ENCODE results near the gene SCRT2. TPM values are rescaled to one million over a fixed set of nuclear protein-coding genes. Genes with fewer than 3 reads are reported as not detected.

The SCRT2 gene
- total and polyA plus RNA-seq, 2 of the 8 experiments (the other 6 are each of a cell fraction or from before 2014, with no cell fraction given): 0.12 to 0.34 TPM

- H3K23me2 ChIP-seq (ENCODE audit: low read depth, low read length): peaks cover 10% of the 10 kb centered on the region; the same call in 1 of the 2 replicates
- no peak for DNase-seq (ENCODE audit: low read depth in 1 of 2, low spot score in 2 of 2)
- H2AK5ac ChIP-seq (ENCODE audit: low read depth, low read length): peak overlapping the region; percentile 47; the same call in 1 of the 2 replicates
- H2BK5ac ChIP-seq (ENCODE audit: low read depth, low read length): no peak overlapping the region
- H2BK120ac ChIP-seq (replicated peaks; ENCODE audit: low read depth, low read length): no peak overlapping the region
- H3K4ac ChIP-seq (replicated peaks; ENCODE audit: insufficient read length, low read depth, low read length): no peak overlapping the region
- H3K27ac ChIP-seq (ENCODE audit: low read depth, low read length): no peak overlapping the region
- no peak overlapping the region for H3K56ac ChIP-seq (replicated peaks; ENCODE audit: insufficient read length, low read depth, low read length)
- H3K4me2 ChIP-seq (ENCODE audit: insufficient read depth in 1 of 2, low read depth in 2 of 2, low read length in 2 of 2): peak overlapping the region; percentile 65 to 73
- 50% methylated on average over 27 of the region's 31 CpGs; no CpG with 5 or more reads in 1 of the 2 experiments for WGBS, 2 experiments (ENCODE audit: extremely low coverage in 1 of 2, insufficient coverage in 1 of 2, insufficient read length in 1 of 2, insufficient replicate concordance in 2 of 2, low coverage in 1 of 2, low lambda C conversion rate in 2 of 2, missing lambda C conversion rate in 1 of 2)
- peak overlapping the region; percentile 37 to 72 (median 58) for H3K4me3 ChIP-seq (ENCODE audit: extremely low read depth in 1 of 4, insufficient read depth in 2 of 4, low read depth in 3 of 4, low read length in 4 of 4)
- ChIA-PET CTCF (ENCODE audit: partially characterized antibody) (interaction anchor here (1.4 to 3.9 kb wide), 5 partner anchors 9 to 83 kb away, joined by 3 to 45 read pairs (median 8); no protein-coding TSS in a partner anchor), POLR2A (ENCODE audit: partially characterized antibody) (interaction anchor here (1.8 kb wide), 1 partner anchor 11 kb away, joined by 4 read pairs; no protein-coding TSS in a partner anchor)
- H3K23ac ChIP-seq (ENCODE audit: insufficient read length): no peak overlapping the region
- H3K9ac ChIP-seq (replicated peaks in 1 of 4; ENCODE audit: extremely low read depth in 1 of 4, low read depth in 3 of 4, low read length in 3 of 4): peak overlapping the region in 2 of 4 experiments; percentile 8 to 13; a peak in 1 of 7 replicates
- H2BK15ac ChIP-seq (ENCODE audit: low read length): peak overlapping the region; percentile 82
- peak overlapping the region; percentile 60; the same call in 1 of the 2 replicates for H4K8ac ChIP-seq (ENCODE audit: extremely low read depth, insufficient read depth, low read length)
- H3K79me2 ChIP-seq (ENCODE audit: control insufficient read depth in 1 of 2, insufficient read depth in 2 of 2, low read length in 2 of 2): no peaks in the 10 kb centered on the region
- peak overlapping the region; percentile 84; the same call in 1 of the 2 replicates for H2BK20ac ChIP-seq (ENCODE audit: low read length)
- no peaks in the 10 kb centered on the region for H3K36me3 ChIP-seq (ENCODE audit: control insufficient read depth in 2 of 4, insufficient read depth in 4 of 4, low read length in 3 of 4)
- peaks cover 16 to 26% (median 17%) of the 10 kb centered on the region in 4 experiments for H3K4me1 ChIP-seq (replicated peaks in 1 of 4; ENCODE audit: control insufficient read depth in 3 of 4, insufficient read depth in 4 of 4, low read length in 3 of 4)
- FAIRE-seq: no peak
- 0 out of 2 replicates have a peak overlapping the region, but pooled peaks have one; percentile 17 for H2AFZ ChIP-seq (ENCODE audit: low read length)
- no peak overlapping the region for H4K5ac ChIP-seq (ENCODE audit: insufficient read length, low read depth, low read length)
- H3K79me1 ChIP-seq (ENCODE audit: low read depth, low read length): no peaks in the 10 kb centered on the region
- peak overlapping the region; percentile 51 for H2BK12ac ChIP-seq (ENCODE audit: low read depth, low read length)
- H3K27me3 ChIP-seq (replicated peaks in 1 of 4; ENCODE audit: control insufficient read depth in 3 of 4, extremely low read depth in 1 of 4, insufficient read depth in 3 of 4, low read length in 3 of 4): peaks cover 0 to 7% (median 0%) of the 10 kb centered on the region in 4 experiments; a peak in 3 of 7 replicates
- peak overlapping the region; percentile 2 for H3K14ac ChIP-seq (ENCODE audit: insufficient read length)
- H4K20me1 ChIP-seq (replicated peaks in 1 of 2; ENCODE audit: control insufficient read depth in 1 of 2, insufficient read depth in 2 of 2, low read length in 2 of 2): peaks cover 0 to 4% of the 10 kb centered on the region in 2 experiments
- peak overlapping the region; percentile 9 for H3K18ac ChIP-seq (ENCODE audit: extremely low read depth, low read length)
- H3K9me3 ChIP-seq (ENCODE audit: insufficient read depth in 2 of 2, low read depth in 1 of 2, low read length in 1 of 2): no peaks in the 10 kb centered on the region
- H4K91ac ChIP-seq (replicated peaks; ENCODE audit: insufficient read length, low read length): peak overlapping the region; percentile 20
Observed at GRCh38 chr20:653590-654416, 21.8 kb downstream of the SCRT2 start.
